ENCODE results near the gene CD69.

The CD69 gene

DNA sequence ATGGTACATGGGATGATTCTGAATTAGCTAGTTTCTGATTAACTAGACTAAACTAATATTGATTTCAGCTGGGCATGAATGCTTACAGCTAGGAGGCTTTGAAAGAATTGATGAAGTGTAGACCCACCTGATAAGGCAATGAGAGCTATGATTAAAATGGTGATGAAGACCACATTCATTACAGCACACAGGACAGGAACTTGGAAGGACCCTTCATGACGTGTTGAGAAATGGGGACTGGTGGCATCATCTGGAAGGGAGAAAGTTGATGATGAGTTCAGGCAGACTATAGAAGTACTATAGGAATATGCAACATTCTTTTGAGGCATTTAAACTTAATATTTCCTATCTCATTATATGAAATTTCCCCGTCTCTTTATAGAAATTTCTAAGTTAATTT, 4.5 kb downstream of the CD69 start:
- Histone ChIP-seq H3K27me3 (ENCODE audit: insufficient read depth, low read length) (no peaks in the 10 kb centered on the region), H3K9ac (ENCODE audit: low read depth, low read length) (no peak overlapping the region), H3K36me3 (ENCODE audit: insufficient read depth, low read length) (no peaks in the 10 kb centered on the region), H3K27ac (ENCODE audit: low read depth, low read length) (no peak overlapping the region), H3K4me1 (ENCODE audit: insufficient read depth, low read length) (0 out of 2 replicates have a peak, but pooled peaks cover 5% of the 10 kb centered on the region), H3K9me3 (ENCODE audit: insufficient read depth, low read depth, low read length) (no peaks in the 10 kb centered on the region), H3K4me3 (ENCODE audit: low read length) (no peak overlapping the region)
- WGBS: 94% methylated on average over 1 of the region's 2 CpGs

DNA sequence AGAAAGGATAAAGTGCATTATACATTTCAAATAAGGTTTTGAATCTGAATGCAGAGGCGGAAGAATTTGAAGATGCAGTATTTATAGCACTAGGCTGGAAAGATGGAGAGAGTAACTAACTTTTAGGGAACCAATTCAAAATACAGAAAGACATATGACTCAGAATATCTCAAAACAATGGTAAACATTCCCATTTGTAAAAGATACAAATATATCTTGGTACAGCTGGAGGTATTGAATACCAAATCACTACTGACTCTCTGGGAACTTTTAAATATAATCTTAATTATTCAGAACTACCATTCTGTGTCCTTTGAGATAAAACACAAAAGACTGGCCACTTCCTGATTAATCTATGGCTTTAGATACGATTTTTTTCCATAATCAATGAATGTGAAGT, 5.1 kb downstream of the CD69 start:
- H3K4me3 ChIP-seq (ENCODE audit: low read length): no peak overlapping the region
- peaks cover 5% of the 10 kb centered on the region; the same call in 1 of the 2 replicates for H3K4me1 ChIP-seq (ENCODE audit: insufficient read depth, low read length)
- WGBS: 100% methylated on average over 1 of the region's 2 CpGs
- no peaks in the 10 kb centered on the region for H3K9me3 ChIP-seq (ENCODE audit: insufficient read depth, low read depth, low read length)
- no peaks in the 10 kb centered on the region for H3K36me3 ChIP-seq (ENCODE audit: insufficient read depth, low read length)
- no peaks in the 10 kb centered on the region for H3K27me3 ChIP-seq (ENCODE audit: insufficient read depth, low read length)
- no peak overlapping the region for H3K27ac ChIP-seq (ENCODE audit: low read depth, low read length)
- H3K9ac ChIP-seq (ENCODE audit: low read depth, low read length): no peak overlapping the region

DNA sequence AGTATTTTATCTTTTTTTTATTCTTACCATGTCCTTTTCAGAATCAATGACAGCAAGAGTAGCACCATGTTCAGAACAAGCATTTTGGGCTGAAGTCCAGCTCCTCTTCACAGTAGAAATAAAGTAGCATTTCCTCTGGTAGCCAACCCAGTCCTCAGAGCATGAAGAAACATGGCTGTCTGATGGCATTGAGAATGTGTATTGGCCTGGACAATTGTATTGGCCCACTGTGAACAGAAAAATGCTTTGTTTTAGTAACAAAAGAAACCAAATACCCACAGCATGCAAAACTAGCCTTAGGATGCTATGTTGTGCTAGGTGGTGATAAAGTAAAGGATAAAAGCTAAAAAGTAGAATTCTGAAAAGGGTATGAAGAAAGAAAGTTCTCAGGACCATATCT, 5.7 kb downstream of the CD69 start:
- no peak overlapping the region for H3K9ac ChIP-seq (ENCODE audit: low read depth, low read length)
- H3K4me3 ChIP-seq (ENCODE audit: low read length): no peak overlapping the region
- H3K9me3 ChIP-seq (ENCODE audit: insufficient read depth, low read depth, low read length): no peaks in the 10 kb centered on the region
- no peak overlapping the region for H3K27ac ChIP-seq (ENCODE audit: low read depth, low read length)
- no peaks in the 10 kb centered on the region for H3K36me3 ChIP-seq (ENCODE audit: insufficient read depth, low read length)
- H3K4me1 ChIP-seq (ENCODE audit: insufficient read depth, low read length): peaks cover 8% of the 10 kb centered on the region; the same call in 1 of the 2 replicates
- H3K27me3 ChIP-seq (ENCODE audit: insufficient read depth, low read length): no peaks in the 10 kb centered on the region

DNA sequence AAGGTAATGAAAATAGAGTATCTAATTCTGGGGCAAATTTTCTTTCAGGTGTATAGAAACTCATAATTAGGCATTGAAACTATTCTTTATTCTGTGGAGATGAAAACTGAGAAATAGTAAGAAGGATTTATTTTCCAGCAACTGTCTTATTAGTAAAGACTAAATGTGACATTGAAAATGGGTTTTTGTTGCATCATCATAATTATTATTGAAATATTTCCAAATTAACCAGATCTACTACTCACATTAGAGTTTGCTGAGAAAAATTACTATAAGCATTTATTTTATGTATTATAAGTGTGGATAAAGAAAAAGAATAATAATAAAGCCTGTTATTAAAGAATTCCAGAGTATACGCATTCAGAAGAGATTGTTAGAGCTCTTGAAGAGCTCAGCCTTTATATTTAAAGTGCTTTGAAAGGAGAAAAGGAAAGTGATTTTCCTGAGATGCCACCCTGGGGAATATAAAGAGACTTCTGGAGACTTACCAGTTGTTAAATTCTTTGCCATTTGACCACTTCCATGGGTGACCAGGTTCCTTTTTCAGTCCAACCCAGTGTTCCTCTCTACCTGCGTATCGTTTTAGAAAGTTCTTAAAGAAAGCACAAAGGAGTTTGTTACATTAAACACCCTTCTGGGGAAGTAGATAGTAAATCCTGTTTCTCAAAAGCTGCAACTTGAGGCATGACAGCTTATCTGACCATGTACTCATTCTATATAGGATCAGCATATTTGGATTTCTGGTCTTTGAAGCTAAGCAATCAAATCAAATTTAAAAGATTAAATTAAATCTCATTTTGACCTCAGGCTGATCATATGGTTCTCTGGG, 6.4 kb downstream of the CD69 start:
- no peak overlapping the region for H3K27ac ChIP-seq (ENCODE audit: low read depth, low read length)
- H3K9me3 ChIP-seq (ENCODE audit: insufficient read depth, low read depth, low read length): no peaks in the 10 kb centered on the region
- peaks cover 8% of the 10 kb centered on the region; the same call in 1 of the 2 replicates for H3K4me1 ChIP-seq (ENCODE audit: insufficient read depth, low read length)
- no peak overlapping the region for H3K4me3 ChIP-seq (ENCODE audit: low read length)
- no peaks in the 10 kb centered on the region for H3K27me3 ChIP-seq (ENCODE audit: insufficient read depth, low read length)
- 93% methylated on average over 3 of the region's 3 CpGs for WGBS
- no peaks in the 10 kb centered on the region for H3K36me3 ChIP-seq (ENCODE audit: insufficient read depth, low read length)
- H3K9ac ChIP-seq (ENCODE audit: low read depth, low read length): no peak overlapping the region

DNA sequence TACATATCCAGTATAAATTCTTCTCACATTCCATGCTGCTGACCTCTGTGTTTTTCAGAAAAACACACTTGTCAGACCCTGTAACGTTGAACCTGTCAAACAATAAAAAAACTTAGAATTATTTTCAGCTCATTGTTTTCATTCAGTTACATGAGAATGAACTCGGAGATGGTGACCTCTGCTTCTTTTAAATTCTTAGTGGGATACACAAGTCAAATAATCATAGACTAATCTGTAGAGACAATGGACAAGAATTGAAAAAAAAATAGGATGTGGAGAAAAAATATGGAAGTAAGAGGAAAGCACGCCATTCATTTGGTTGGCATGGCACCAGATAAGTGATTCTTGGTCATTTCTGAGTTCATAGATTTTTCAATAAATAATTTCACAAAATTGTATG, 7.2 kb downstream of the CD69 start:
- H3K27ac ChIP-seq (ENCODE audit: low read depth, low read length): no peak overlapping the region
- 89% methylated on average over 3 of the region's 3 CpGs for WGBS
- no peaks in the 10 kb centered on the region for H3K27me3 ChIP-seq (ENCODE audit: insufficient read depth, low read length)
- H3K4me3 ChIP-seq (ENCODE audit: low read length): no peak overlapping the region
- H3K9me3 ChIP-seq (ENCODE audit: insufficient read depth, low read depth, low read length): no peaks in the 10 kb centered on the region
- H3K36me3 ChIP-seq (ENCODE audit: insufficient read depth, low read length): no peaks in the 10 kb centered on the region
- peaks cover 8% of the 10 kb centered on the region; the same call in 1 of the 2 replicates for H3K4me1 ChIP-seq (ENCODE audit: insufficient read depth, low read length)
- no peak overlapping the region for H3K9ac ChIP-seq (ENCODE audit: low read depth, low read length)

DNA sequence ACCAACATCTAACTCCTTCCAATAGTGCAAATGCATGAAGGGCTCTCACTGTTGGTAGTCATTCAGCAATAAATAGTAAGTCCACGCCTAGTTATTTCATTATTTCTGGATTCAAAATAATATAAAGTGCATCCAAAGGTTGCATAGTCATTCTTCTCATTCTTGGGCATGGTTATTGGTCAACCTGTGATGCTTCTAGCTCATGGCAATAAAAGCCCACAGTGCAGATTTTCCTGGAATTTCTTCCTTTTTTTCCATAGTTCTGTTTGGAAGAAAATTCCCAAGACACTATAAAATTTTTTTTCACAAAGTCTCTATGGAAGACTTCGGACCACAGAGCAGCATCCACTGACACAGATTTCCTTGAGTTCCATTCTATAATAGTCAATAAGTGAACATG, 7.6 kb downstream of the CD69 start:
- Histone ChIP-seq H3K9me3 (ENCODE audit: insufficient read depth, low read depth, low read length) (no peaks in the 10 kb centered on the region), H3K27me3 (ENCODE audit: insufficient read depth, low read length) (no peaks in the 10 kb centered on the region), H3K36me3 (ENCODE audit: insufficient read depth, low read length) (no peaks in the 10 kb centered on the region), H3K4me1 (ENCODE audit: insufficient read depth, low read length) (peaks cover 8% of the 10 kb centered on the region; the same call in 1 of the 2 replicates), H3K4me3 (ENCODE audit: low read length) (no peak overlapping the region), H3K9ac (ENCODE audit: low read depth, low read length) (no peak overlapping the region), H3K27ac (ENCODE audit: low read depth, low read length) (no peak overlapping the region)
- 100% methylated on average over 1 of the region's 2 CpGs for WGBS

DNA sequence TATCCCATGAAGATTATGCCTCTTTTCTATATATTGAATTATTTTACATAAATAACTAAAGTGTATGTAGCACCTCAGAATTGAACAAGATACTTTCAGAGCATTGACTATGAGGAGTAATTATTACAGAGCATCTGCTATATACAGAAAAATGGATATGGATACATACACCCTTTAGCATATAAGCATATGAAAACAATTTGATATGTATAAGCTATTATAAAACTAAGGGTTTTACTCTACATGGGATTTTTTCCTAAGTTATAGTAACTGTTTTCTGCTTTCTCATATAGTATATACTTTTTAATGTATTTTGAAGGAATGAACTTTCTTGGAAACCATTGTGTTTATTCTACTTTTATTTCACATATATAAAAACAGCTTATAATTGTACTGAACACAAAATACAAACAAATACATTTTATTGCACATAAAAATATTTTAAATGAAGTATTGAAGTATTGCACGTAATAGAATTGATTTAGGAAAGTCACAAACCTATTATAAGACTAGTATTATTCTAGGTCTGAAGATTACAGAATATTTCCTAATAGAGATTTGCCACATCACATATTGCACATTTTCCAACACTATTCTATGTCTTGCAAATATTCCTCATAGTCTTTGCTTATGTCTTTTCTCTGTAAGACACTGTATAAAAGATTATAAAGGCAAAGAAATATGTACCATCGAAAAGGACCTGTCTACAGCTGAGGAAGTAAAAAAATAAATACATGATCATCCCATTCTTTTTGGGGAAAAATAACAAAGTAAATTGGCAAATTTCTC, 8.4 kb downstream of the CD69 start:
- Histone ChIP-seq H3K4me3 (ENCODE audit: low read length) (no peak overlapping the region), H3K27ac (ENCODE audit: low read depth, low read length) (no peak overlapping the region), H3K4me1 (ENCODE audit: insufficient read depth, low read length) (peaks cover 8% of the 10 kb centered on the region; the same call in 1 of the 2 replicates), H3K9me3 (ENCODE audit: insufficient read depth, low read depth, low read length) (no peaks in the 10 kb centered on the region), H3K36me3 (ENCODE audit: insufficient read depth, low read length) (no peaks in the 10 kb centered on the region), H3K9ac (ENCODE audit: low read depth, low read length) (no peak overlapping the region), H3K27me3 (ENCODE audit: insufficient read depth, low read length) (no peaks in the 10 kb centered on the region)
- no CpG with 5 or more reads among the region's 2 CpGs for WGBS

DNA sequence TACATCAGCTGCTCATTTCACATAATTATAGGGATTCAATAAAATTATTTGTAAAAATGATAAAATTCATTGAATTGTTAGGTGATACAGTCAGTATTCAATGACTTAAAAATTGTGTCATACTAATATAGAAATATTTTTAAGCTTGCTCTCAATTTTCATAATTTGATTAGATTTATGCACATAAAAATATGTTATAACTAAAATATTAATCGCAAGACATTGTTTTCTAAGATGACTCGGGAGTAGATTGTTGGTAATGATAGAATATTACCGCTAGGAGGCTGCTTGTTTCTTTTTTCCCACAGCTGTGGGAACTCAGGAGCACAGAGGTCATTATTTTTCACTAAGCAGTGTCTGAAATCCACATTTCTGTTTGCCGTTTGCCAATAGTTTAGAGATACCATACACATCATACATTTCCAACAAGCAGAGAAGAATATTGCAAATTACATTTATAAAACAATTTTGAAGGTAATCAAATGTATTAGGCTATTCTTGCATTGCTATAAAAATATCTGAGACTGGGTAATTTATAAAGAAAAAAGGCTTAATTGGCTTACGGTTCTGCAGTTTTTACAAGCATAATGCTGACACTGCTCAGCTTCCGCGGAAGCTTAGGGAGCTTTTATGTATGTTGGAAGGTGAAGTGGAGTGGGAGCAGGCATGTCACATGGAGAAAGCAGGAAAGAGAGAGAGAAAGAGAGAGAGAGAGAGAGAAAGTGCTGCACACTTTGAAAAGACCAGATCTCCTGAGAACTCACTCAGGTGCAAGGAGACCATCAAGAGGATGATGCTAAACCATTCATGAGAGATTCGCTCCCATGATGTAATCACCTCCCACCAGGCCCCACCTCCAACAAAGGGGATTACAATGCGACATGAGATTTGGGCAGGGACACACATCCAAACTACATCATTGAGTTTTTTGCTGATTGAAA, 9.2 kb downstream of the CD69 start:
- Histone ChIP-seq H3K27me3 (ENCODE audit: insufficient read depth, low read length) (no peaks in the 10 kb centered on the region), H3K4me3 (ENCODE audit: low read length) (no peak overlapping the region), H3K27ac (ENCODE audit: low read depth, low read length) (no peak overlapping the region), H3K36me3 (ENCODE audit: insufficient read depth, low read length) (no peaks in the 10 kb centered on the region), H3K4me1 (ENCODE audit: insufficient read depth, low read length) (peaks cover 8% of the 10 kb centered on the region; the same call in 1 of the 2 replicates), H3K9me3 (ENCODE audit: insufficient read depth, low read depth, low read length) (no peaks in the 10 kb centered on the region), H3K9ac (ENCODE audit: low read depth, low read length) (no peak overlapping the region)
- WGBS: 92% methylated on average over 8 of the region's 9 CpGs

DNA sequence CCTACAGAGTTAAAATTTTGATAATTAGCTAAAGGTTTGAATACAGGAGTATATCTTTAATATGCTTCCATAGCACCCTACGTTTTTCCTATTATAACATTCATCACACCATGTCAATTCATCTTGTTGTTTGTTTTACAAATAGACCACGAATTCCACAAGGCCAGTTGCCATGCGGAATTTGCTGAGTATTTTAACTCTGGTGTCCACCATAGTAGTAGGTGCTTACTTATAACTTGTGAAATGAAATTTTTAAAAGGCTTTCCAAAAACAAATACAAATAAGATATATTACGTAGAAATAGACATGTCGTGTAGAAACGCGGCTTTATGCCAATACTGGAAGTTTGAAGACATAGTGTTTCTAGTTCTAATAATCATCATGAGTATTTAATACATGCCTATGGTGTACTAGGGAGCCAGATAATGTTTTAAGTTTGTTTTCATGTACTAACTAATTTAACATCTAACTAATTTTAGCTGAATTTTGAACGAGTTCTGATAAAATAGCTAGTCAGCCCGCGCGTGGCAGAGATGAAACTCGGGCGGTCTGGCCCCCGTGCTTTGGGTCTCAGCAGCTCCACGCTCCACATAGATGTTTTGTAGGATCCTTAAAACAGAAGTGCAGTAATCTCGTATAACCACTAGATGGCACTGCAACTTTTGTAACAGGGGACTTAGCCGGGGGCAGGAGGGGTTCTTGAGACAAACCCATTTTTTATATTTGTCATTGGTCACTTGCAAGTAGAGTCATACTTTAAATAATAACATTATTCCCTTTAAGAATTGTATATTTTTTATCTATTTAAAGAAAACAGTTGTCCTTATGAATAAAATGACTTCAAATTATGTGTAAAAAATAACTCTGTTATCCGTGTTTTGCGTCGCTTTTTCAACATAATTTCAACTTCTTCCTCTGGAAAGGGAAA, 10.2 kb downstream of the CD69 start:
- no peak overlapping the region for H3K4me3 ChIP-seq (ENCODE audit: low read length)
- WGBS: 17% methylated on average over 16 of the region's 20 CpGs
- H3K9me3 ChIP-seq (ENCODE audit: insufficient read depth, low read depth, low read length): no peaks in the 10 kb centered on the region
- H3K27me3 ChIP-seq (ENCODE audit: insufficient read depth, low read length): no peaks in the 10 kb centered on the region
- H3K27ac ChIP-seq (ENCODE audit: low read depth, low read length): no peak overlapping the region
- H3K36me3 ChIP-seq (ENCODE audit: insufficient read depth, low read length): no peaks in the 10 kb centered on the region
- no peak overlapping the region for H3K9ac ChIP-seq (ENCODE audit: low read depth, low read length)
- H3K4me1 ChIP-seq (ENCODE audit: insufficient read depth, low read length): peaks cover 8% of the 10 kb centered on the region; the same call in 1 of the 2 replicates

DNA sequence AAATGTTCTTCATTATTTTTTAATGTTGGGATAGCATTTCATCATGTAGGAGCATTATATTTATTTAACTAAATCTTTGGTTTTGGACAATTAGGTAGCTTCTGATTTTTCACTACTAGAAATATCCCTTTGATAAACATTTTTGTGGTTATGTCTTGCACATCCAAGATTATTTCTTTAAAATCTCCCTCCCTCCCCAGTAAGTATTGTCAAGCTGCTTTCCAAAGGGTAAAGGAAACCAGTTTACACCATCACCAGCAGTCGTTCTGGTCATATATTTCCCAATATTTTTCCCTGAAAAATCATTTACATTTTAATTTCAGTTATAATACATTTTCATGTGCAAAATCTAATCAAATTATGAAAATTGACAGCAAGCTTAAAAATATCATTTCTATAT, 11.1 kb downstream of the CD69 start:
- H3K36me3 ChIP-seq (ENCODE audit: insufficient read depth, low read length): no peaks in the 10 kb centered on the region
- H3K9ac ChIP-seq (ENCODE audit: low read depth, low read length): no peak overlapping the region
- H3K27me3 ChIP-seq (ENCODE audit: insufficient read depth, low read length): no peaks in the 10 kb centered on the region
- H3K9me3 ChIP-seq (ENCODE audit: insufficient read depth, low read depth, low read length): no peaks in the 10 kb centered on the region
- no peak overlapping the region for H3K27ac ChIP-seq (ENCODE audit: low read depth, low read length)
- H3K4me1 ChIP-seq (ENCODE audit: insufficient read depth, low read length): peaks cover 4% of the 10 kb centered on the region; the same call in 1 of the 2 replicates
- no peak overlapping the region for H3K4me3 ChIP-seq (ENCODE audit: low read length)
- WGBS: 92% methylated on average over 1 of the region's 1 CpG

Data from HUES64 (cell line).